NCI-H774 (cell line): ENCODE results near the gene NPY4R2.
"Not testable (repeated sequence)": the region's sequence is repeated elsewhere in the genome, so short reads cannot be mapped to it uniquely, and the experiment has no call there.

Experiments
- DNase-seq: peaks from one replicate; lab custom pipeline; 2025; lab: John Stamatoyannopoulos, UW

NPY4R2 gene

GRCh38 chr10:47933462-47933861 is 15.0 kb downstream of the NPY4R2 start:
- DNase-seq, result not testable (repeated sequence)

GRCh38 chr10:47936772-47937228 is 18.3 kb downstream of the NPY4R2 start:
- not testable (repeated sequence) for DNase-seq

- DNase-seq, result not testable (repeated sequence)
Observed at GRCh38 chr10:47937634-47938033, 19.2 kb downstream of the NPY4R2 start.

GRCh38 chr10:47940821-47941220 is 22.4 kb downstream of the NPY4R2 start:
- DNase-seq, result not testable (repeated sequence)

- DNase-seq, result not testable (repeated sequence)
Observed at GRCh38 chr10:47941379-47941778, 22.9 kb downstream of the NPY4R2 start.

GRCh38 chr10:47942351-47943019 is 24.0 kb downstream of the NPY4R2 start:
- DNase-seq, result not testable (repeated sequence)

GRCh38 chr10:47943328-47943727 is 24.9 kb downstream of the NPY4R2 start:
- DNase-seq, result not testable (repeated sequence)

GRCh38 chr10:47947424-47947823 is 29.0 kb downstream of the NPY4R2 start:
- DNase-seq, result not testable (repeated sequence)

- not testable (repeated sequence) for DNase-seq
Observed at GRCh38 chr10:47957158-47957557, 38.7 kb downstream of the NPY4R2 start.

- DNase-seq, result not testable (repeated sequence)
Observed at GRCh38 chr10:47959677-47960076, 41.2 kb downstream of the NPY4R2 start.

GRCh38 chr10:47960699-47961098 is 42.2 kb downstream of the NPY4R2 start:
- DNase-seq, result not testable (repeated sequence)

GRCh38 chr10:47962785-47963184 is 44.3 kb downstream of the NPY4R2 start:
- not testable (repeated sequence) for DNase-seq

GRCh38 chr10:47964280-47965063 is 46.0 kb downstream of the NPY4R2 start:
- not testable (repeated sequence) for DNase-seq

GRCh38 chr10:47968988-47969387 is 50.5 kb downstream of the NPY4R2 start:
- DNase-seq, result not testable (repeated sequence)

GRCh38 chr10:47970047-47970446 is 51.6 kb downstream of the NPY4R2 start:
- not testable (repeated sequence) for DNase-seq

GRCh38 chr10:47971598-47971997 is 53.1 kb downstream of the NPY4R2 start:
- DNase-seq, result not testable (repeated sequence)

- DNase-seq, result not testable (repeated sequence)
Observed at GRCh38 chr10:47972077-47972476, 53.6 kb downstream of the NPY4R2 start.
